Colonic mucosa (tissue), 4 donors: Measurements from ENCODE around the gene MAP2K1. TPM values are rescaled to one million over a fixed set of nuclear protein-coding genes. Genes with fewer than 3 reads are reported as not detected.
"Not testable (repeated sequence)": the region's sequence is repeated elsewhere in the genome, so short reads cannot be mapped to it uniquely, and the experiment has no call there.

Experiments
- DNase-seq: peaks from one replicate; pipeline ENCODE4 v3.0.0-alpha.2; 2020
- H3K27ac ChIP-seq: fragments of 200-600 bp; one replicate; pipeline ENCODE4 v1.8.0; 2021
- H3K27me3 ChIP-seq: fragments of 200-600 bp; one replicate; pipeline ENCODE4 v1.8.0; 2021
- H3K36me3 ChIP-seq: fragments of 200-600 bp; one replicate; pipeline ENCODE4 v1.8.0; 2021
- H3K4me1 ChIP-seq: fragments of 200-600 bp; one replicate; pipeline ENCODE4 v1.8.0; 2021; ENCODE audit warnings: mild to moderate bottlenecking
- H3K4me3 ChIP-seq: fragments of 200-600 bp; one replicate; pipeline ENCODE4 v1.8.0; 2021
- H3K9ac ChIP-seq, 2 donors: one replicate each; pipeline ENCODE4 v1.7.0; 2013; ENCODE audit warnings: control low read depth in 2 of 2, low read depth in 2 of 2, low read length in 2 of 2
- H3K9me3 ChIP-seq: fragments of 200-600 bp; one replicate; pipeline ENCODE4 v1.8.0; 2021
- CTCF ChIP-seq: fragments of 200-600 bp; IDR thresholded peaks from one replicate; pipeline ENCODE4 v1.8.0; 2022; ENCODE audit warnings: antibody characterized with exemption, mild to moderate bottlenecking
- intact Hi-C: fragments of 100-400 bp; cut with DNase I; formaldehyde crosslinking; loops from one replicate; pipeline ENCODE4 v1.14.1; 2022
- total RNA-seq, 2 donors: library from RNA; stranded (reverse); fragmentation: NEBNext Ultra II Directional in 1 of 2; extraction: Animal tissue kit (Norgen Biotek cat#: 25700) in 1 of 2; gene quantifications; one replicate each; pipeline ENCODE4 v1.2.1, GENCODE V29; 2021
- donor health status: healthy.
- donor health status: DM: no; HTN: no; CAD: no.
- donor health status: DM: no; HTN: no; CAD: no.

MAP2K1 gene
- 10 to 100 TPM; 50.0 to 53.2 TPM for total RNA-seq

GRCh38 chr15:66386204-66387123 is at the start of gene MAP2K1:
MAP2K1 (plus strand) TSS chr15:66386912; CDS start chr15:66387348, 436 bp downstream.
- intact Hi-C loops = loop anchor here (2.0 kb wide), 1 partner anchor 112 kb away; no protein-coding TSS in a partner anchor
- Histone ChIP-seq H3K9ac (peak within 1 kb of the TSS; percentile 74 to 77), H3K36me3 (no peaks in the 10 kb centered on the region), H3K4me3 (peak within 1 kb of the TSS; percentile 76), H3K27me3 (no peaks in the 10 kb centered on the region), H3K4me1 (peaks cover 4% of the 10 kb centered on the region), H3K9me3 (no peaks in the 10 kb centered on the region), H3K27ac (peak within 1 kb of the TSS; percentile 92)
- DNase-seq = peak; percentile 98
- peak; percentile 57 for TF ChIP-seq CTCF

- H3K4me3 ChIP-seq, DNase-seq, H3K27me3 ChIP-seq, H3K27ac ChIP-seq, H3K9ac ChIP-seq, H3K9me3 ChIP-seq, H3K36me3 ChIP-seq, H3K4me1 ChIP-seq, intact Hi-C loops: not testable (repeated sequence)
Observed at GRCh38 chr15:66348530-66348929, 38.2 kb upstream of the MAP2K1 start.

GRCh38 chr15:66356077-66356358 is 30.7 kb upstream of the MAP2K1 start:
- Histone ChIP-seq H3K36me3 (no peaks in the 10 kb centered on the region), H3K4me1 (no peaks in the 10 kb centered on the region), H3K4me3 (peak overlapping the region; percentile 69), H3K27ac (peak overlapping the region; percentile 65), H3K27me3 (no peaks in the 10 kb centered on the region), H3K9ac (peak overlapping the region; percentile 82 to 84), H3K9me3 (no peaks in the 10 kb centered on the region)
- intact Hi-C loops = no loop called here
- no peak for TF ChIP-seq CTCF
- DNase-seq = no peak

- H3K27ac ChIP-seq = peak within 1 kb of the TSS; percentile 70
- H3K9me3 ChIP-seq = no peaks in the 10 kb centered on the region
- DNase-seq = peak; percentile 97
- H3K36me3 ChIP-seq = no peaks in the 10 kb centered on the region
- intact Hi-C loops = no loop called here
- no peaks in the 10 kb centered on the region for H3K4me1 ChIP-seq
- no peaks in the 10 kb centered on the region for H3K27me3 ChIP-seq
- H3K4me3 ChIP-seq = peak within 1 kb of the TSS; percentile 69
- no peak for TF ChIP-seq CTCF
- peak within 1 kb of the TSS; percentile 82 to 84 for H3K9ac ChIP-seq
Observed at GRCh38 chr15:66356359-66357236, 30.1 kb upstream of the MAP2K1 start, which contains the start of gene TIPIN. TIPIN (minus strand) TSS chr15:66356685; CDS start chr15:66352947, 3,738 bp downstream.

GRCh38 chr15:66359740-66360139 is 27.0 kb upstream of the MAP2K1 start:
- no peak overlapping the region for H3K9ac ChIP-seq
- peak; percentile 49 for DNase-seq

GRCh38 chr15:66361745-66362460 is 24.8 kb upstream of the MAP2K1 start:
- H3K4me3 ChIP-seq, H3K36me3 ChIP-seq, H3K27me3 ChIP-seq, H3K4me1 ChIP-seq, H3K9ac ChIP-seq, H3K9me3 ChIP-seq, intact Hi-C loops, H3K27ac ChIP-seq, DNase-seq: not testable (repeated sequence)

More at GRCh38 chr15:66359740-66360139, 27.0 kb upstream of the MAP2K1 start:
- Histone ChIP-seq H3K27ac (peak overlapping the region; percentile 43), H3K4me3 (no peak overlapping the region), H3K4me1 (no peaks in the 10 kb centered on the region), H3K9me3 (no peaks in the 10 kb centered on the region), H3K36me3 (no peaks in the 10 kb centered on the region), H3K27me3 (no peaks in the 10 kb centered on the region)
- no peak for TF ChIP-seq CTCF
- intact Hi-C loops = no loop called here
